Ramos (cell line): ENCODE results near the gene PLCB1.

Source experiments
- in situ Hi-C: fragments of 300-500 bp; cut with MboI; formaldehyde crosslinking; loops from one replicate; pipeline ENCODE4 v1.14.3; 2022; ENCODE audit warnings: low sequenced_read_pairs; ENCODE audit not compliant: unreplicated experiment

PLCB1 gene

GRCh38 chr20:8515810-8516435 is 383.9 kb downstream of the PLCB1 start:
- in situ Hi-C loops = no loop called here

GRCh38 chr20:8518878-8519277 is 386.8 kb downstream of the PLCB1 start:
- in situ Hi-C loops = no loop called here

GRCh38 chr20:8519887-8520286 is 387.8 kb downstream of the PLCB1 start:
- in situ Hi-C loops = no loop called here

GRCh38 chr20:8522168-8522567 is 390.1 kb downstream of the PLCB1 start:
- in situ Hi-C loops = no loop called here

GRCh38 chr20:8523684-8524083 is 391.6 kb downstream of the PLCB1 start:
- in situ Hi-C loops = no loop called here

GRCh38 chr20:8524101-8525016 is 392.3 kb downstream of the PLCB1 start:
- in situ Hi-C loops = loop anchor here (25.0 kb wide), 1 partner anchor 387 kb away; the partner anchor contains the start of gene PLCB1

- in situ Hi-C loops = loop anchor here (25.0 kb wide), 1 partner anchor 388 kb away; the partner anchor contains the start of gene PLCB1
Measured at GRCh38 chr20:8525017-8525343, 392.9 kb downstream of the PLCB1 start.

- in situ Hi-C loops = loop anchor here (25.0 kb wide), 1 partner anchor 389 kb away; the partner anchor contains the start of gene PLCB1
Measured at GRCh38 chr20:8526610-8527009, 394.5 kb downstream of the PLCB1 start.

- in situ Hi-C loops = loop anchor here (25.0 kb wide), 1 partner anchor 391 kb away; the partner anchor contains the start of gene PLCB1
Measured at GRCh38 chr20:8527998-8528723, 396.1 kb downstream of the PLCB1 start.

- in situ Hi-C loops = loop anchor here (25.0 kb wide), 1 partner anchor 393 kb away; the partner anchor contains the start of gene PLCB1
Measured at GRCh38 chr20:8530022-8530421, 398.0 kb downstream of the PLCB1 start.

GRCh38 chr20:8532169-8532568 is 400.1 kb downstream of the PLCB1 start:
- in situ Hi-C loops = loop anchor here (25.0 kb wide), 1 partner anchor 395 kb away; the partner anchor contains the start of gene PLCB1

- in situ Hi-C loops = loop anchor here (25.0 kb wide), 1 partner anchor 397 kb away; the partner anchor contains the start of gene PLCB1
Measured at GRCh38 chr20:8534368-8535160, 402.5 kb downstream of the PLCB1 start.

- in situ Hi-C loops = loop anchor here (25.0 kb wide), 1 partner anchor 398 kb away; the partner anchor contains the start of gene PLCB1
Measured at GRCh38 chr20:8535403-8536261, 403.6 kb downstream of the PLCB1 start.

GRCh38 chr20:8536262-8536618 is 404.2 kb downstream of the PLCB1 start:
- in situ Hi-C loops = loop anchor here (25.0 kb wide), 1 partner anchor 399 kb away; the partner anchor contains the start of gene PLCB1

GRCh38 chr20:8540466-8540865 is 408.4 kb downstream of the PLCB1 start:
- in situ Hi-C loops = loop anchor here (25.0 kb wide), 1 partner anchor 403 kb away; the partner anchor contains the start of gene PLCB1

GRCh38 chr20:8542110-8542486 is 410.0 kb downstream of the PLCB1 start:
- in situ Hi-C loops = loop anchor here (25.0 kb wide), 1 partner anchor 405 kb away; the partner anchor contains the start of gene PLCB1

GRCh38 chr20:8545212-8545611 is 413.1 kb downstream of the PLCB1 start:
- in situ Hi-C loops = loop anchor here (25.0 kb wide), 1 partner anchor 408 kb away; the partner anchor contains the start of gene PLCB1

- in situ Hi-C loops = loop anchor here (25.0 kb wide), 1 partner anchor 410 kb away; the partner anchor contains the start of gene PLCB1
Measured at GRCh38 chr20:8547035-8547650, 415.1 kb downstream of the PLCB1 start.
